Cardiac muscle cell (in vitro differentiated cells and primary cell): ENCODE data around the gene MACROD2. TPM values are rescaled to one million over a fixed set of nuclear protein-coding genes. Genes with fewer than 3 reads are reported as not detected.

Experiments
- DNase-seq, 2 donors: peaks; one replicate each; pipeline versions ENCODE4 v3.0.0 to v3.0.0-alpha.2; 2010 to 2017; ENCODE audit warnings: low read depth in 1 of 2, low spot score in 1 of 2
- H3K27ac ChIP-seq: fragments of 200-600 bp; sonication (generic); 2 replicates; pipeline ENCODE4 v1.5.1; 2016
- H3K27me3 ChIP-seq: fragments of 200-600 bp; sonication (generic); 2 replicates; pipeline ENCODE4 v1.6.0; 2016; ENCODE audit warnings: control low read depth
- H3K36me3 ChIP-seq: fragments of 200-600 bp; sonication (generic); 2 replicates; pipeline ENCODE4 v1.5.1; 2016; ENCODE audit warnings: control low read depth
- H3K4me1 ChIP-seq: fragments of 200-600 bp; sonication (generic); 2 replicates; pipeline ENCODE4 v1.8.1; 2017; ENCODE audit warnings: low read depth, mild to moderate bottlenecking, mixed run types
- H3K4me3 ChIP-seq: fragments of 200-600 bp; sonication (generic); 2 replicates; pipeline ENCODE4 v1.5.1; 2016; ENCODE audit warnings: mild to moderate bottlenecking
- H3K9me3 ChIP-seq: fragments of 200-600 bp; sonication (generic); 2 replicates; pipeline ENCODE4 v1.5.1; 2017; ENCODE audit warnings: low read depth, mild to moderate bottlenecking, control low read depth
- CTCF ChIP-seq: IDR thresholded peaks from 2 replicates; pipeline ENCODE4 v1.5.1; 2012; ENCODE audit warnings: low read depth, mild to moderate bottlenecking, low read length
- polyA plus RNA-seq: library from polyadenylated mRNA; unstranded; fragments of >200 nt; fragmentation: Nextera tagmentation; extraction: Ambion mirVana; gene quantifications from 2 replicates; pipeline ENCODE4 v1.2.1, GENCODE V29; 2016
- total RNA-seq: library from RNA; depleted of rRNA; stranded (reverse); fragments of >200 nt; gene quantifications from 2 replicates; pipeline ENCODE4 v1.2.3, GENCODE V29; 2016

The MACROD2 gene
- total and polyA plus RNA-seq, 2 experiments from 2014 or later, result 9.3 to 14.4 TPM

GRCh38 chr20:15342991-15343523, 1347.7 kb downstream of the MACROD2 start:
- no peak for TF ChIP-seq CTCF
- no peaks in the 10 kb centered on the region for H3K4me1 ChIP-seq
- no peak overlapping the region for H3K4me3 ChIP-seq
- H3K27ac ChIP-seq, result no peak overlapping the region
- no peaks in the 10 kb centered on the region for H3K9me3 ChIP-seq
- no peaks in the 10 kb centered on the region for H3K27me3 ChIP-seq
- H3K36me3 ChIP-seq, result no peaks in the 10 kb centered on the region
- no peak for DNase-seq

- H3K9me3 ChIP-seq, result no peaks in the 10 kb centered on the region
- no peaks in the 10 kb centered on the region for H3K27me3 ChIP-seq
- TF ChIP-seq CTCF, result no peak
- H3K27ac ChIP-seq, result no peak overlapping the region
- no peak for DNase-seq
- H3K4me1 ChIP-seq, result no peaks in the 10 kb centered on the region
- no peak overlapping the region for H3K4me3 ChIP-seq
- no peaks in the 10 kb centered on the region for H3K36me3 ChIP-seq
Observed at GRCh38 chr20:15345287-15345686, 1350.0 kb downstream of the MACROD2 start.

DNA sequence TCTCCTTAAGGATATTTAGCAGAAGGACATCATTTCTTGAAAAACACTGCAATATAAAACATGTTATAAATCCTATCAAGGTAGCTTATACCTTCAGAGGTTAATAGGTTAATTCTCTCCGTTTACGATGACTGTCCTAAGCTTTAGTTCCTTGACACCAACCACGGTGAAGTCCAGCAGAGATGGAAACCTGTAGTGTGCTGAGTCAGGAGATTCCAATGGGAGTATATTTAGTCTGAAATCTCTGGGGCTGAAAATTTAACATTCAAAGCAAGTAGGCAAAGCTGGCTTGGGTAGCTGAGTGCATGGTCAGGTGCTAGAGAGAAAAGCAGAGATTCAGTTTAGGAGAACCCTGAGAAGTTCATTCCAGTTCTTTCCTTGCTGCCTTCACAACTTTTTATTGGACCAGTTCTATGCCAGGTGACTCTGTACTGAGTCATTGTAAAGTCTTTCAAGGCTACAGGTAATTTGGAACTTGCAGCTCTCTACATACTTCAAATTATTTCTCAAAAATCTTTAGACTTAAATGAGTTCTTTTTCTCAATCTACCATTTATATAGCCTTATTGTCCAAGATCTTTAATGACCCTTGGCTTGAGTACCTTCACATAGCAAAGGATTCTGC, 1351.5 kb downstream of the MACROD2 start:
- H3K27me3 ChIP-seq, result no peaks in the 10 kb centered on the region
- no peak overlapping the region for H3K4me3 ChIP-seq
- no peaks in the 10 kb centered on the region for H3K36me3 ChIP-seq
- no peak for TF ChIP-seq CTCF
- no peak overlapping the region for H3K27ac ChIP-seq
- no peak for DNase-seq
- no peaks in the 10 kb centered on the region for H3K9me3 ChIP-seq
- no peaks in the 10 kb centered on the region for H3K4me1 ChIP-seq

DNA sequence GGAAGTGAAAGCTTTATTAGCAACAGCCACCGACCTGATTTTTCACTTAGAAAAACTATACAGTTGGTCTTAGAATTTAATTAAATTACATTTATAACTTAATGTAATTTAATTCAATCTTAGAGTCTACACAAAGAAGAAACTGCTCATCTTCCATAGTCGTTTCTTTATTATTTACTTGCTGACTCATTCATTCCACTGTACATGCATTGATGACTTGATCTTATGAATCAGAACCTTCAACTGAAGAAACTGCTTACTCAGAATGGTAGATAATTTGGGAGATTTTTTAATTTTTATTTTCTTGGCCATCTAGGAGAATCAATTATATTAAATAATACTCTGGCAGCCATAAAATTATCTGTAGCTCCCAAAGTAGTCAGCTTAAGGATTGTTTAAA, 1363.7 kb downstream of the MACROD2 start:
- DNase-seq, result no peak

GRCh38 chr20:15362849-15363248, 1367.5 kb downstream of the MACROD2 start:
- Histone ChIP-seq H3K4me1 (no peaks in the 10 kb centered on the region), H3K36me3 (no peaks in the 10 kb centered on the region), H3K27ac (no peak overlapping the region), H3K27me3 (no peaks in the 10 kb centered on the region), H3K9me3 (no peaks in the 10 kb centered on the region), H3K4me3 (no peak overlapping the region)
- TF ChIP-seq CTCF, result no peak
- no peak for DNase-seq

More for the DNA sequence above, 1363.7 kb downstream of the MACROD2 start:
- no peaks in the 10 kb centered on the region for H3K4me1 ChIP-seq
- no peak overlapping the region for H3K27ac ChIP-seq
- TF ChIP-seq CTCF, result no peak
- no peaks in the 10 kb centered on the region for H3K9me3 ChIP-seq
- H3K27me3 ChIP-seq, result no peaks in the 10 kb centered on the region
- no peaks in the 10 kb centered on the region for H3K36me3 ChIP-seq
- no peak overlapping the region for H3K4me3 ChIP-seq
